Peyer's patch (tissue), 4 donors: ENCODE measurements around the gene ZNF785. TPM values are rescaled to one million over a fixed set of nuclear protein-coding genes. Genes with fewer than 3 reads are reported as not detected.

Experiments used
- DNase-seq, 3 donors: peaks; one replicate each; pipeline ENCODE4 v3.0.0-alpha.2; 2017 to 2019
- H3K27ac ChIP-seq, 4 donors: fragments of 200-600 bp; sonication (generic); one replicate each; pipeline ENCODE4 v1.5.1; 2016 to 2019
- H3K27me3 ChIP-seq, 2 donors: fragments of 200-600 bp; sonication (generic); one replicate each; pipeline ENCODE4 v1.5.1; 2019
- H3K36me3 ChIP-seq, 3 donors: fragments of 200-600 bp; sonication (generic); one replicate each; pipeline ENCODE4 v1.5.1; 2016 to 2019
- H3K4me1 ChIP-seq, 4 donors: fragments of 200-600 bp; sonication (generic); one replicate each; pipeline ENCODE4 v1.5.1; 2016 to 2019
- H3K4me3 ChIP-seq, 4 donors: fragments of 200-600 bp; sonication (generic); 1 replicate in 3 of 4; 2 replicates in 1 of 4; pipeline ENCODE4 v1.5.1; 2016 to 2019; ENCODE audit warnings: mild to moderate bottlenecking in 1 of 4
- H3K9me3 ChIP-seq, 4 donors: fragments of 200-600 bp; sonication (generic); one replicate each; pipeline ENCODE4 v1.5.1; 2016 to 2019; ENCODE audit warnings: mild to moderate bottlenecking in 1 of 4
- POLR2A ChIP-seq, 2 donors: fragments of 450-650 bp; IDR thresholded peaks; one replicate each; pipeline ENCODE4 v1.5.1; 2017; ENCODE audit warnings: antibody characterized with exemption in 2 of 2, mild to moderate bottlenecking in 2 of 2, moderate library complexity in 2 of 2
- total RNA-seq, 4 donors: library from RNA; depleted of rRNA; stranded (reverse); fragments of >200 nt; gene quantifications; one replicate each; pipeline ENCODE4 v1.1.0, GENCODE V29; 2016
- TF ChIP-seq, protein P1 (sequence below), 6 experiments: fragments of 450-650 bp in 4 of 6; fragments of 200-600 bp in 2 of 6; sonication (generic) in 1 of 6; IDR thresholded peaks; one replicate each; pipeline ENCODE4 v1.5.1; 2017 to 2019; ENCODE audit warnings: antibody characterized with exemption in 6 of 6, mild to moderate bottlenecking in 3 of 6, moderate library complexity in 1 of 6

Gene ZNF785
- total RNA-seq, 4 donors from 2014 or later: 13.7 to 55.0 (median 29.3) TPM

DNA sequence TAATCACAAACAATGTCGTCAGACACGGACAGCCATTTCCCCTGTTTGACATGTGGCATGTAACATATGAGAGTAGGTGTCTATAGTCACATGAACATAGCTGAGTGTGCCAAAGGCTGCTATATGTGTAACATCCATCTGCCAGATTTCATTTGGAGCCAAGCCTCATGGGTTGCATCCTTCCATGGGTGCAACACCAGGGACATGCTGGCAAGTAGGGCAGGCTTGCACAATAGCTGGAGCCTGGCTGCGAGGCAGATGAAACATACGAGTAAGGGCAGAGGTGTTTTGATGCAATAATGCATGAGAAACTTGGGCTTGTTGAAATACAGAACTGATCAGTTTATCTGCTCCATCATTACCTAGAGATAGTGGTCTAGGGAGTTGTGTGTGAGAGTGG, 33.7 kb upstream of the ZNF785 start:
- Histone ChIP-seq H3K9me3 (no peaks in the 10 kb centered on the region), H3K4me3 (no peak overlapping the region), H3K36me3 (no peaks in the 10 kb centered on the region), H3K27me3 (no peaks in the 10 kb centered on the region), H3K27ac (no peak overlapping the region), H3K4me1 (peaks cover 0 to 3% (median 0%) of the 10 kb centered on the region in 4 donors)
- TF ChIP-seq, protein P1, sequence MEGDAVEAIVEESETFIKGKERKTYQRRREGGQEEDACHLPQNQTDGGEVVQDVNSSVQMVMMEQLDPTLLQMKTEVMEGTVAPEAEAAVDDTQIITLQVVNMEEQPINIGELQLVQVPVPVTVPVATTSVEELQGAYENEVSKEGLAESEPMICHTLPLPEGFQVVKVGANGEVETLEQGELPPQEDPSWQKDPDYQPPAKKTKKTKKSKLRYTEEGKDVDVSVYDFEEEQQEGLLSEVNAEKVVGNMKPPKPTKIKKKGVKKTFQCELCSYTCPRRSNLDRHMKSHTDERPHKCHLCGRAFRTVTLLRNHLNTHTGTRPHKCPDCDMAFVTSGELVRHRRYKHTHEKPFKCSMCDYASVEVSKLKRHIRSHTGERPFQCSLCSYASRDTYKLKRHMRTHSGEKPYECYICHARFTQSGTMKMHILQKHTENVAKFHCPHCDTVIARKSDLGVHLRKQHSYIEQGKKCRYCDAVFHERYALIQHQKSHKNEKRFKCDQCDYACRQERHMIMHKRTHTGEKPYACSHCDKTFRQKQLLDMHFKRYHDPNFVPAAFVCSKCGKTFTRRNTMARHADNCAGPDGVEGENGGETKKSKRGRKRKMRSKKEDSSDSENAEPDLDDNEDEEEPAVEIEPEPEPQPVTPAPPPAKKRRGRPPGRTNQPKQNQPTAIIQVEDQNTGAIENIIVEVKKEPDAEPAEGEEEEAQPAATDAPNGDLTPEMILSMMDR (IDR thresholded peaks at IDR 0.05): no peak
- no peak for TF ChIP-seq POLR2A (IDR thresholded peaks at IDR 0.05)
- DNase-seq: no peak

- DNase-seq: peak; percentile 49 to 82 (median 78)
- Histone ChIP-seq H3K9me3 (no peaks in the 10 kb centered on the region), H3K4me3 (no peak overlapping the region), H3K36me3 (no peaks in the 10 kb centered on the region), H3K27me3 (no peaks in the 10 kb centered on the region), H3K4me1 (peaks cover 0 to 3% (median 2%) of the 10 kb centered on the region in 4 donors), H3K27ac (no peak overlapping the region)
- TF ChIP-seq, protein P1 (IDR thresholded peaks at IDR 0.05): peak in 5 of 6 experiments; percentile 40 to 79 (median 69)
- no peak for TF ChIP-seq POLR2A (IDR thresholded peaks at IDR 0.05)
Observed at GRCh38 chr16:30615358-30616091, 30.0 kb upstream of the ZNF785 start.

DNA sequence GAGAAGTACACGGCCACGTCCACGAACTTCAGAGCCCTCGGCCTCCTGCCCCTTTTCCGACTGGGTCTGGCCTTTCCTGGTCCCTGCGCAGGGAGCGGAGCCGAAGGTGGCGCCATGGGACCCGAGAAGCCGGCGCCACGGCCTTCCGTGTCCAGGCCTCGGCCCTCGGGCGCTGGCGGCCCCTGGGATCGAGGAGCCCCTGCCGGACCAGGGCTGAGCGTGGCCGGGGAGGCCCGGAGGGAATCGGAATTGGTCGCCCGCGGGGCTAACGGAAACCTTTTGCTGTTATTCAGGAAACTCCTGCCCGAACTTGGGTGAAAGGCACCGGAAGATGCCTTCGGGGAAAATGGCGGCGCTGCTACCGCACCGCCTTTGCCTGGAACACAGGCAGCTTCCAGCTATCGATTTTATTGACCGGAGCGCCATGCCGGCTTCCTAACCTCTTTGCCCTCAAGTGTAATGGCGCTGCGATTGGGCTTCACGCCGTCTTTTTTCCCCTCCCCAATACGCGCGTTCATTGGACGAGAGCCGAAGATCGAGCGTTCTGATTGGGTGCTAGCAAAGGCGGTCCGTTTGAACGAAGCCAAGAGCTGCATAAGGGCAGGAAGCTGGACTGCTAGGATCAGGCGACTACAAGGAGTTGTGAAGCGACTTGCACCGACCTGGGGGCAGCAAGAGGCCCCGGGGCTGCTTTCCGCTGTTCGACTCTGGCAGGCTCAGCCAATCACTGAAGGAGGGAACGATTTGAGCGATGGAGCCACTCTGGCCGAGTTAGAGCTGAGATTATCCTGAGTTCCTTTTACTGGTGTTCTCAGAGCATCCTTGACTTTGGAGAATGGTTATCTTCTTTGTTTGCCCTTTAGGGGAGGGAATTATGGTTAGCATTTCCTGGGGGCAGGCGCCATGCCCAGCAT, 24.7 kb upstream of the ZNF785 start, which contains the start of gene ZNF689:
Gene ZNF689, minus strand, starts transcription at position 464 of the 914 bp plus-strand sequence. Its CDS starts 348 bp downstream, at position 116.
- DNase-seq: peak; percentile 91 to 97 (median 96)
- peak; percentile 60 to 71 for TF ChIP-seq POLR2A (IDR thresholded peaks at IDR 0.05)
- TF ChIP-seq, protein P1 (IDR thresholded peaks at IDR 0.05): no peak
- Histone ChIP-seq H3K27ac (peak within 1 kb of the TSS; percentile 92 to 97 (median 94)), H3K4me3 (peak within 1 kb of the TSS; percentile 73 to 94 (median 82)), H3K27me3 (no peaks in the 10 kb centered on the region), H3K36me3 (peaks cover 0 to 21% (median 0%) of the 10 kb centered on the region in 3 donors), H3K9me3 (no peaks in the 10 kb centered on the region), H3K4me1 (peaks cover 0 to 7% (median 2%) of the 10 kb centered on the region in 4 donors)

DNA sequence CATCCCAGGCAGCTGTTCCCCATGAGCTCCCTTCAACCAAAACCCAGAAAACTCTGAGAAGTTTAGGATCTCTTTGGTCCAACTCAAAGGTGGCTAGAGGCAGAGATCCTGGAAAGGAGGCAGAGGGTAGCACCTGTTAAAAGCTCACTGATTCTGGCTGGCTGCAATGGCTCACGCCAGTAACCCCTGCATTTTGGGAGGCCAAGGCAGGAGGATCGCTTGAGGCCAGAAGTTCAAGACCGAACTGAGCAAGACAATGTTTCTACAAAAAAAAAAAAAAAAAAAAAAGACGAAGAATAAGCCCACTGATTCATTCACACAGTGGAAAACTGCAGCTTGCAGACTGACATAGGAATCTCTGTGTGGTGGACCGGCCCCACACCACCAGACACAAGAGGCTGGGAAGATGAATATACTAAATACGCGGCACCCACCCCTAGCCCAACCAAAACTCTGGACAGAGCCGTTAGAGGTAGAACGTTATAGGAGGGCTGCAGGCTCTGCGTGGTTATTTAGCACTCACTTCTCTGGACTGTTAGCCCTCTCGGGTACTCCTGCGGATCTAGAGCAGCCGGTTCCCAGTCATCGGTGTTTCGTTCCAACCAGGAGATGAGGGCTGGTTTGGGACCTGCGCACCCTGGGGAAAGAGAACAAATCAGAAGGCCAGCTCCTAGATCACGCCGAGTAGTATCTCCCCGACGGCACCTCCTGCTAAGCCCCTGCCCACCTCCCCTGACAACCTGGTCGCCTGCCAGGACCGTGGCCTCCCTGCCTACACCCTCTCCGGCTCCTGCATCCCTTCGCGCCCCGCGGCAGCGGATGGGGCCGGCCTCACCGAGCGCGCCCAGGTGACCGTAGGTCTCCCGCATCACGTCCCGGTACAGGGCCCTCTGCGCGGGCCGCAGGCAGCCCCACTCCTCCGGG, 23.8 kb upstream of the ZNF785 start:
- peak in 2 of 3 donors; percentile 34 to 67 for DNase-seq
- peak overlapping the region; percentile 73 to 94 (median 82) for H3K4me3 ChIP-seq
- TF ChIP-seq POLR2A (IDR thresholded peaks at IDR 0.05): no peak
- TF ChIP-seq, protein P1 (IDR thresholded peaks at IDR 0.05): no peak
- peak overlapping the region; percentile 92 to 97 (median 94) for H3K27ac ChIP-seq
- no peaks in the 10 kb centered on the region for H3K27me3 ChIP-seq
- H3K4me1 ChIP-seq: peaks cover 0 to 12% (median 2%) of the 10 kb centered on the region in 4 donors
- H3K9me3 ChIP-seq: no peaks in the 10 kb centered on the region
- H3K36me3 ChIP-seq: peaks cover 0 to 30% (median 0%) of the 10 kb centered on the region in 3 donors
